SK-N-SH (cell line): ENCODE results near the gene WDR82. TPM values are rescaled to one million over a fixed set of nuclear protein-coding genes. Genes with fewer than 3 reads are reported as not detected.

Experiments
- CTCF ChIA-PET: fragments of 300-600, 350-600 bp; formaldehyde crosslinking; extraction: SDS; loops from one replicate; lab custom pipeline; 2021; lab: Yijun Ruan, JAX
- POLR2A ChIA-PET: fragments of 350-600 bp; sonication (Branson Sonifier 250); formaldehyde crosslinking; extraction: SDS; loops from one replicate; lab custom pipeline; 2020; ENCODE audit warnings: antibody characterized with exemption, inconsistent platforms; lab: Yijun Ruan, JAX
- DNase-seq: peaks from one replicate; pipeline ENCODE4 v3.0.0; 2012
- H2AFZ ChIP-seq: fragments of 200-600 bp; sonication (generic); 2 replicates; pipeline ENCODE4 v1.8.1; 2016; ENCODE audit warnings: antibody characterized with exemption, mild to moderate bottlenecking, low read depth
- H3F3A ChIP-seq: fragments of 200-600 bp; sonication (generic); replicated peaks from 2 replicates; pipeline ENCODE3; 2016; ENCODE audit warnings: antibody characterized with exemption, mild to moderate bottlenecking; ENCODE audit not compliant: insufficient read depth
- H3K27ac ChIP-seq, 2 experiments: fragments of 200-500 bp in 1 of 2; fragments of 200-600 bp in 1 of 2; sonication (Bioruptor generic) in 1 of 2; sonication (generic), shearing (Covaris generic) in 1 of 2; 2 replicates each; pipeline versions ENCODE4 v1.5.1 to v1.6.1; 2014 to 2016; ENCODE audit warnings: low read depth in 2 of 2, inconsistent platforms in 1 of 2, low read length in 1 of 2, mild to moderate bottlenecking in 1 of 2, mixed read lengths in 1 of 2
- H3K27me3 ChIP-seq: fragments of 200-600 bp; sonication (generic), shearing (Covaris generic); 2 replicates; pipeline ENCODE4 v1.6.1; 2016; ENCODE audit warnings: mixed run types; ENCODE audit not compliant: insufficient read depth
- H3K36me3 ChIP-seq, 2 experiments: fragments of 200-500 bp in 1 of 2; fragments of 200-600 bp in 1 of 2; sonication (Bioruptor generic) in 1 of 2; sonication (generic) in 1 of 2; replicated peaks in 1 of 2; 2 replicates each; pipeline versions ENCODE3 to v1.5.1; 2014 to 2016; ENCODE audit warnings: low read length in 1 of 2, mild to moderate bottlenecking in 1 of 2; ENCODE audit not compliant: insufficient read depth in 2 of 2, control insufficient read depth in 1 of 2
- H3K4me1 ChIP-seq, 2 experiments: fragments of 200-500 bp in 1 of 2; fragments of 200-600 bp in 1 of 2; sonication (Bioruptor generic) in 1 of 2; sonication (generic), shearing (Covaris generic) in 1 of 2; 2 replicates each; pipeline versions ENCODE4 v1.5.1 to v1.6.1; 2014 to 2016; ENCODE audit warnings: low read depth in 1 of 2, low read length in 1 of 2, mixed run types in 1 of 2; ENCODE audit not compliant: insufficient read depth in 2 of 2, control insufficient read depth in 1 of 2
- H3K4me2 ChIP-seq: fragments of 200-600 bp; sonication (generic), shearing (Covaris generic); 2 replicates; pipeline ENCODE4 v1.6.1; 2017; ENCODE audit warnings: mixed run types
- H3K4me3 ChIP-seq, 2 experiments: fragments of 200-500 bp in 1 of 2; fragments of 200-600 bp in 1 of 2; sonication (Bioruptor generic) in 1 of 2; sonication (generic), shearing (Covaris generic) in 1 of 2; 2 replicates each; pipeline versions ENCODE4 v1.5.1 to v1.8.1; 2014 to 2016; ENCODE audit warnings: low read depth in 2 of 2, inconsistent platforms in 1 of 2, low read length in 1 of 2, mild to moderate bottlenecking in 1 of 2, mixed read lengths in 1 of 2, moderate library complexity in 1 of 2
- H3K79me2 ChIP-seq: fragments of 200-600 bp; sonication (generic); 2 replicates; pipeline ENCODE4 v1.8.1; 2017; ENCODE audit warnings: mild to moderate bottlenecking; ENCODE audit not compliant: insufficient read depth
- H3K9ac ChIP-seq: fragments of 200-600 bp; sonication (generic); 2 replicates; pipeline ENCODE4 v1.6.1; 2017; ENCODE audit warnings: mixed run types
- H3K9me2 ChIP-seq: fragments of 200-600 bp; sonication (generic); 2 replicates; pipeline ENCODE4 v1.6.1; 2017; ENCODE audit warnings: mixed run types
- H3K9me3 ChIP-seq: fragments of 200-600 bp; sonication (generic); 2 replicates; pipeline ENCODE4 v1.6.1; 2017; ENCODE audit warnings: mixed run types, mild to moderate bottlenecking, moderate library complexity
- H4K20me1 ChIP-seq: fragments of 200-600 bp; sonication (generic); 2 replicates; pipeline ENCODE4 v1.6.1; 2017; ENCODE audit warnings: mild to moderate bottlenecking, mixed run types; ENCODE audit not compliant: insufficient read depth
- CHD2 ChIP-seq: fragments of 150-350 bp; IDR thresholded peaks from 2 replicates; pipeline ENCODE4 v1.6.1; 2018; ENCODE audit warnings: low read length; ENCODE audit not compliant: partially characterized antibody
- EP300 ChIP-seq, 2 experiments: IDR thresholded peaks; 2 replicates each; pipeline versions ENCODE4 v1.4.0 to v1.6.1; 2012; ENCODE audit warnings: borderline replicate concordance in 1 of 2, low read depth in 1 of 2, low read length in 1 of 2
- FOSL2 ChIP-seq: IDR thresholded peaks from 2 replicates; pipeline ENCODE4 v1.4.0; 2012; ENCODE audit warnings: low read depth, mild to moderate bottlenecking, moderate library complexity, borderline replicate concordance
- FOXM1 ChIP-seq: IDR thresholded peaks from 2 replicates; pipeline ENCODE4 v1.4.0; 2012; ENCODE audit warnings: low read depth, mild to moderate bottlenecking
- GABPA ChIP-seq: IDR thresholded peaks from 2 replicates; pipeline ENCODE4 v1.4.0; 2012; ENCODE audit warnings: low read depth, mild to moderate bottlenecking
- GATA2 ChIP-seq: sonication (generic); formaldehyde crosslinking; IDR thresholded peaks from 2 replicates; pipeline ENCODE4 v1.5.0; 2020; ENCODE audit warnings: mild to moderate bottlenecking, missing genetic modification reagents
- JUND ChIP-seq: IDR thresholded peaks from 2 replicates; pipeline ENCODE4 v1.4.0; 2012
- NFIC ChIP-seq: IDR thresholded peaks from 2 replicates; pipeline ENCODE4 v1.4.0; 2012; ENCODE audit warnings: borderline replicate concordance
- NRF1 ChIP-seq: IDR thresholded peaks from 2 replicates; pipeline ENCODE4 v1.6.1; 2012; ENCODE audit warnings: low read depth, mild to moderate bottlenecking, low read length
- POLR2AphosphoS5 ChIP-seq: IDR thresholded peaks from 2 replicates; pipeline ENCODE4 v1.6.1; 2012; ENCODE audit warnings: low read depth, low read length
- SMC3 ChIP-seq: IDR thresholded peaks from 2 replicates; pipeline ENCODE4 v1.6.1; 2012; ENCODE audit warnings: low read depth, low read length, improper control_type of control experiment
- TCF12 ChIP-seq: IDR thresholded peaks from 2 replicates; pipeline ENCODE4 v1.4.0; 2012
- TEAD4 ChIP-seq: IDR thresholded peaks from 2 replicates; pipeline ENCODE4 v1.4.0; 2012; ENCODE audit warnings: mild to moderate bottlenecking, borderline replicate concordance; ENCODE audit not compliant: insufficient read depth
- YY1 ChIP-seq: IDR thresholded peaks from 2 replicates; pipeline ENCODE4 v1.4.0; 2012; ENCODE audit warnings: low read depth, mild to moderate bottlenecking
- WGBS: methylation state at CpG from one replicate; pipeline ENCODE4 v1.1.6; 2017; ENCODE audit warnings: low lambda C conversion rate; 5-methylcytosine and 5-hydroxymethylcytosine counted together
- polyA plus RNA-seq, 3 experiments: library from polyadenylated mRNA; depleted of rRNA; stranded (reverse); fragments of >200 nt; gene quantifications; 2 replicates each; pipeline ENCODE4 v1.2.3, GENCODE V29; 2012
- TF ChIP-seq, protein P1 (sequence below): fragments of 150-350 bp; IDR thresholded peaks from 2 replicates; pipeline ENCODE4 v1.6.1; 2017; ENCODE audit warnings: antibody characterized with exemption, low read length, low read depth, borderline replicate concordance
- TF ChIP-seq, protein P2 (sequence below): IDR thresholded peaks from 2 replicates; pipeline ENCODE4 v1.6.1; 2012; ENCODE audit warnings: mild to moderate bottlenecking, low read depth, low read length, moderate library complexity
- TF ChIP-seq, protein P3 (sequence below): IDR thresholded peaks from 2 replicates; pipeline ENCODE4 v1.4.0; 2012; ENCODE audit warnings: low read depth
- TF ChIP-seq, protein P4 (sequence below): IDR thresholded peaks from 2 replicates; pipeline ENCODE4 v1.4.0; 2012; ENCODE audit warnings: low read depth, borderline replicate concordance

Gene WDR82
- polyA plus RNA-seq, 1 of the 3 experiments (the other 2 are of a cell fraction), result 41.2 TPM

DNA sequence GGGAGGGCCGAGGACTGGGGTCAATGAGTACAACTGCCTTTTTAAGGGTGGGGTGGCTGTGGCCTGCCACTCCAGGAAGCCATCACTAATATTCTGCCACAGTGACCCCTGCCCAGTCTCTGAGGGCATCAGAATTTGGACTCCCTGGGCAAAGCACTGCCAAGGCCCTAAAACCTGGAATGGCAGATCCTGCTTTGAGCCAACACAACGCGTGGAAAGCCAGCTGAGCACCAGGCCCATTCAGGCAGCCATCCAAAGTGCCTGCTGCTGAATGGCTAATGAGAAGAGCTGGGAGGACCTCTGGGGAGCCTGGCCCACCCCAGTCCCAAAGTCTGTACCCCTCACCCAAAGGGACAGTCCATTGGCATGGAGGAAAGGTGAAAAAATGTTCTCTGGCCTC, 44.5 kb downstream of the WDR82 start:
- Histone ChIP-seq H3F3A (peaks cover 10% of the 10 kb centered on the region), H3K4me2 (no peak overlapping the region), H3K79me2 (peaks cover 72% of the 10 kb centered on the region), H3K27ac (no peak overlapping the region; a peak in 1 of 4 replicates), H3K36me3 (peaks cover 16 to 35% of the 10 kb centered on the region in 2 experiments), H4K20me1 (peaks cover 23% of the 10 kb centered on the region), H3K27me3 (no peaks in the 10 kb centered on the region), H3K4me1 (peaks cover 8 to 34% of the 10 kb centered on the region in 2 experiments; a peak in 3 of 4 replicates), H3K9ac (no peak overlapping the region), H3K9me2 (no peaks in the 10 kb centered on the region), H2AFZ (no peak overlapping the region), H3K9me3 (no peaks in the 10 kb centered on the region), H3K4me3 (no peak overlapping the region)
- whole genome bisulfite sequencing, result 100% methylated on average over 3 of the region's 3 CpGs
- ChIA-PET CTCF (interaction anchor here (0.9 to 11.8 kb wide), 6 partner anchors 14 to 230 kb away, joined by 3 to 257 read pairs (median 10); partner anchors contain the start of genes TLR9 and WDR82), POLR2A (interaction anchor here (1.1 kb wide), 1 partner anchor 46 kb away, joined by 4 read pairs; no protein-coding TSS in a partner anchor)
- DNase-seq, result no peak
- TF ChIP-seq CHD2 (no peak), SMC3 (no peak), TEAD4 (no peak), TCF12 (no peak), NFIC (no peak), YY1 (no peak), FOSL2 (no peak), EP300 (IDR thresholded peaks at IDR 0.05; ENCODE audit: borderline replicate concordance in 1 of 2, low read depth in 1 of 2, low read length in 1 of 2) (no peak), GATA2 (CRISPR knock-in tag) (no peak), POLR2AphosphoS5 (no peak), JUND (no peak), FOXM1 (no peak), GABPA (no peak), NRF1 (no peak)
- TF ChIP-seq, protein P1, sequence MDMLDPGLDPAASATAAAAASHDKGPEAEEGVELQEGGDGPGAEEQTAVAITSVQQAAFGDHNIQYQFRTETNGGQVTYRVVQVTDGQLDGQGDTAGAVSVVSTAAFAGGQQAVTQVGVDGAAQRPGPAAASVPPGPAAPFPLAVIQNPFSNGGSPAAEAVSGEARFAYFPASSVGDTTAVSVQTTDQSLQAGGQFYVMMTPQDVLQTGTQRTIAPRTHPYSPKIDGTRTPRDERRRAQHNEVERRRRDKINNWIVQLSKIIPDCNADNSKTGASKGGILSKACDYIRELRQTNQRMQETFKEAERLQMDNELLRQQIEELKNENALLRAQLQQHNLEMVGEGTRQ, result no peak
- TF ChIP-seq, protein P2, sequence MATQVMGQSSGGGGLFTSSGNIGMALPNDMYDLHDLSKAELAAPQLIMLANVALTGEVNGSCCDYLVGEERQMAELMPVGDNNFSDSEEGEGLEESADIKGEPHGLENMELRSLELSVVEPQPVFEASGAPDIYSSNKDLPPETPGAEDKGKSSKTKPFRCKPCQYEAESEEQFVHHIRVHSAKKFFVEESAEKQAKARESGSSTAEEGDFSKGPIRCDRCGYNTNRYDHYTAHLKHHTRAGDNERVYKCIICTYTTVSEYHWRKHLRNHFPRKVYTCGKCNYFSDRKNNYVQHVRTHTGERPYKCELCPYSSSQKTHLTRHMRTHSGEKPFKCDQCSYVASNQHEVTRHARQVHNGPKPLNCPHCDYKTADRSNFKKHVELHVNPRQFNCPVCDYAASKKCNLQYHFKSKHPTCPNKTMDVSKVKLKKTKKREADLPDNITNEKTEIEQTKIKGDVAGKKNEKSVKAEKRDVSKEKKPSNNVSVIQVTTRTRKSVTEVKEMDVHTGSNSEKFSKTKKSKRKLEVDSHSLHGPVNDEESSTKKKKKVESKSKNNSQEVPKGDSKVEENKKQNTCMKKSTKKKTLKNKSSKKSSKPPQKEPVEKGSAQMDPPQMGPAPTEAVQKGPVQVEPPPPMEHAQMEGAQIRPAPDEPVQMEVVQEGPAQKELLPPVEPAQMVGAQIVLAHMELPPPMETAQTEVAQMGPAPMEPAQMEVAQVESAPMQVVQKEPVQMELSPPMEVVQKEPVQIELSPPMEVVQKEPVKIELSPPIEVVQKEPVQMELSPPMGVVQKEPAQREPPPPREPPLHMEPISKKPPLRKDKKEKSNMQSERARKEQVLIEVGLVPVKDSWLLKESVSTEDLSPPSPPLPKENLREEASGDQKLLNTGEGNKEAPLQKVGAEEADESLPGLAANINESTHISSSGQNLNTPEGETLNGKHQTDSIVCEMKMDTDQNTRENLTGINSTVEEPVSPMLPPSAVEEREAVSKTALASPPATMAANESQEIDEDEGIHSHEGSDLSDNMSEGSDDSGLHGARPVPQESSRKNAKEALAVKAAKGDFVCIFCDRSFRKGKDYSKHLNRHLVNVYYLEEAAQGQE, result no peak
- TF ChIP-seq, protein P3, sequence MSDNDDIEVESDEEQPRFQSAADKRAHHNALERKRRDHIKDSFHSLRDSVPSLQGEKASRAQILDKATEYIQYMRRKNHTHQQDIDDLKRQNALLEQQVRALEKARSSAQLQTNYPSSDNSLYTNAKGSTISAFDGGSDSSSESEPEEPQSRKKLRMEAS, result no peak
- TF ChIP-seq, protein P4, sequence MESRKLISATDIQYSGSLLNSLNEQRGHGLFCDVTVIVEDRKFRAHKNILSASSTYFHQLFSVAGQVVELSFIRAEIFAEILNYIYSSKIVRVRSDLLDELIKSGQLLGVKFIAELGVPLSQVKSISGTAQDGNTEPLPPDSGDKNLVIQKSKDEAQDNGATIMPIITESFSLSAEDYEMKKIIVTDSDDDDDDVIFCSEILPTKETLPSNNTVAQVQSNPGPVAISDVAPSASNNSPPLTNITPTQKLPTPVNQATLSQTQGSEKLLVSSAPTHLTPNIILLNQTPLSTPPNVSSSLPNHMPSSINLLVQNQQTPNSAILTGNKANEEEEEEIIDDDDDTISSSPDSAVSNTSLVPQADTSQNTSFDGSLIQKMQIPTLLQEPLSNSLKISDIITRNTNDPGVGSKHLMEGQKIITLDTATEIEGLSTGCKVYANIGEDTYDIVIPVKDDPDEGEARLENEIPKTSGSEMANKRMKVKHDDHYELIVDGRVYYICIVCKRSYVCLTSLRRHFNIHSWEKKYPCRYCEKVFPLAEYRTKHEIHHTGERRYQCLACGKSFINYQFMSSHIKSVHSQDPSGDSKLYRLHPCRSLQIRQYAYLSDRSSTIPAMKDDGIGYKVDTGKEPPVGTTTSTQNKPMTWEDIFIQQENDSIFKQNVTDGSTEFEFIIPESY, result no peak
